ENCODE measurements around the gene ARHGAP28.

ARHGAP28 gene

DNA sequence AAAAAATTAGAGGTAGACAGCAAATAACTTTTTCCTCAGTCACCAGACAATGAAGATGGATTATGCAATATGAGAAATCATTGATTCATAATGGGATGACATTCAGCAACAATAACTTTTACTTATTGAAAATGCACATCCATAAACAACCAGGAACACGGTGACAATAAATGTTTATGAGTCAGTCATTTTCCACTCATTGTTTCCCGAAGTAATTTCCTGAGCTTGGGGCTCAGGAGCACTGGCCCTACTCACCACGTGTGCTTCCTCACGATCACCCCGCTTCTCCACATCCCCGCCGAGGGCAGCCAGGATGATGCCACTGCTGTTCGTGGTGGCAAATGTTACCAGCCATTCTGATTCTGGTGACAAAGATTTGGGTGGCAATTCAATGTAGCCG, 231.8 kb downstream of the ARHGAP28 start:
- DNase-seq (ENCODE audit: low read depth) = no peak

DNA sequence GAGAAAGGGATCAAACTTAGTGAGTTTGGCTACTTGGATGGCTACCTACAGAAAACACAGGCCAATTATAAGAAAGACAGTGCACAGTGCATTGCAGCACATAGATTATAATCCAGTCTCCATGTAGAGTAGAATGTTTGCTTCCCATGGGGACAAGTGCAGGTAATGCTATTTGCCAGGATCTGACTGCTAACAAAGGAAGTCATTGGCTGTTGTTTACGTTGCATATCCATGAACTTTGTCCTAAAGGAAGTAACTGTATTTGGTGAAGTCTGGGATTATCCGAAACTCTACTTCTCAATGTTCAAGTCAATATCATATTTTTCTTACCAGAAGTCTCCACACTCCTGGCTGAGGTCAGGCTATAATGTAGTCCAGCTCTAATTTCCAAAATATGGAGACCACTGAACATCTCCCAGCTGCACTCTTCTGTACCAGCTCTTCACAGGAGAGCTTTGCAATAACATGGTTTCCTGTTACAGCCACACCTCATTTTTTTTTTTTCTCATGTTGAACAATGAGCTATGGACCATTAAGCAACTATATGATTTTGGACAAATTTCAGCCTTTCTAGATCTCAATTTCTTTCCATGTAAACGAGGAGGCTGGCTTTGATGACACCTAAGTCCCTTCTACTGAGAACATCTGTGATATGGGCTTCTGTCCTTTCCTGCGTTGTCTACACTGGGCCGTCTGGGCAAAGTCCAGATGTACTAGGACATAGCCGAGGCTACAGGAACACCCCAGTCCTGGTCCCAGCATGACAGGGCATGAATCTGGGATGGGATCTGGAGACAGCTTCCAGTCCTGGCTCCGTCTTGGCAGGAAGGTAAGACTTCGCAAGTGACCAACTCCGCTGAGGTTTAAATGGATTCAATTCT, 233.3 kb downstream of the ARHGAP28 start:
- DNase-seq (ENCODE audit: low read depth) = no peak

DNA sequence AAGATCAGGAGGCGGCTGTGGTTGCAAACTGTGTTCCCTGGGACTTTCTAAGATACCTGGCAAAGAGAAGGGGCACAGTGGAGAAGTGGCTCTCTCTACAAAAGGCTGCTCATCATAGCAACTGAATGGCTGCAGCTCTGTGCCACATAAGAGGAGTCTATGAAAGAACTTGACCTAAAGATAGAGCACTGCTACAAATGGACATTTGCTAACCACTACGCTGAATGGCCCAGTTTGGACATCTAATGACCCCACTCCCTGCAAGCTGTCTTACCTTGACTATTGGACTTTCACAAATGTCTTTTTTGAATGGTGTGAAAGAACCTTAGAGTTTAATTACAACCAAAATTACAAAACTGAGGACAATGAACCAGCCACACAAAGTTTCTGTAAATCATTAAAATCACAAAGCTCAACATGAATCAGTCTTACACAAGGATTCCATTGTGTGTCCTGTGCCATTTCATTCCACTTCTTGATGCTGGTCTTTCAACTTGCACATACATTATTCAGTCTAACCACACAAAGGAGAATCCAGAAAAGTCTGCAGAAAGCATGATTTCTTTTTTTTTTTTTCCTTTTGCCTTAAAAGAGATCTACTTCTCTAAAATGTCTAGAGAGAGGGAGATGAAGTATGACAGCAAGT, 234.1 kb downstream of the ARHGAP28 start:
- DNase-seq (ENCODE audit: low read depth) = no peak

Data from activated gamma-delta T cell treated with anti-CD3 and anti-CD28 coated beads, Interleukin-2, amount 50 U/mL, for 16 hours (primary cell).